T-helper 2 cell treated with Interferon-gamma antibody and Interleukin-4, amounts not matched to agents 100 ng/mL and 5 ng/mL, for 36 hours (primary cell): ENCODE measurements around the gene PGA4. TPM values are rescaled to one million over a fixed set of nuclear protein-coding genes. Genes with fewer than 3 reads are reported as not detected.
"Not testable (repeated sequence)": the region's sequence is repeated elsewhere in the genome, so short reads cannot be mapped to it uniquely, and the experiment has no call there.

Experiments
- intact Hi-C: fragments of 100-400 bp; cut with micrococcal nuclease; formaldehyde crosslinking; loops from one replicate; pipeline ENCODE4 v1.15.1; 2023
- total RNA-seq: library from RNA; stranded (reverse); gene quantifications from 2 replicates; pipeline ENCODE4 v1.2.3, GENCODE V29; 2022

Gene PGA4
- total RNA-seq: not detected in 2 replicates

DNA sequence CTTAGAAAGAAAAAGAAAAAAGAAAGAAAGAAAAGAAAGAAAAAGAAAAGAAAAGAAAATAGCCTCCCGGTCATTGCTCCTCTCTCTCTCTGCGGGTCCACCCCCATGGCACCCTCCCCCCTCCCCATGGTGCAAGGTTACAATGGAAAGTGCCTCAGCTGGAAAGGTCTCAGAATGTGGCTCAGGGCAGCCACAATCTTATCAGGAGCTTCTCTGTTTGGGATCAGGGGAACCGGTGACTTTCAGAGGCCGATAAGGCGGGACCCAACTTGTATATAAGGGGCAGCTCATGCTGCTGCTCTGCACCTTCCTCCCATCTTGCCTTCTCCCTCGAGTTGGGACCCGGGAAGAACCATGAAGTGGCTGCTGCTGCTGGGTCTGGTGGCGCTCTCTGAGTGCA lies at the start of gene PGA4:
PGA4 (plus strand) TSS at position 301 of the 400 bp plus-strand sequence; CDS start at position 355, 54 bp downstream.
- intact Hi-C loops: not testable (repeated sequence)

DNA sequence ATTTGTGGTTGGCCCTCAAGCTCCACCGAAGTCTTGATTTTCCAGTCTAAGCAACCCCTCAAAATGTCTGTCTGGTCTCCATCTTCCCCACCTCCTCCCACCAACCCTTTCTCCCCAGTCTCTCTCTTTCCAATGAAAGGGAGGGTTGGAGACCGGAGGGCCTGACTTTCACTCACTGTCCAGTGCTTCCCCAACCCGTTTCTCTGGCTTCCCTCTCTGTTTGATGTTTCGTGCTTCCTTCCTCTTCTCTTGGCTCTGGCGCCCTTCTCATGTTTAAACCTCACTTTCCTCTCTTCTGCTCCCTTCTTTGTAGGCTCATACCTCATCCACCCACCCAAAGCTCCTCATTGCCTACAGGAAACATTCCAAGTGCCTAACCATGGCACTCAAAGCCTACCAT lies 49.8 kb upstream of the PGA4 start:
- intact Hi-C loops: no loop called here

DNA sequence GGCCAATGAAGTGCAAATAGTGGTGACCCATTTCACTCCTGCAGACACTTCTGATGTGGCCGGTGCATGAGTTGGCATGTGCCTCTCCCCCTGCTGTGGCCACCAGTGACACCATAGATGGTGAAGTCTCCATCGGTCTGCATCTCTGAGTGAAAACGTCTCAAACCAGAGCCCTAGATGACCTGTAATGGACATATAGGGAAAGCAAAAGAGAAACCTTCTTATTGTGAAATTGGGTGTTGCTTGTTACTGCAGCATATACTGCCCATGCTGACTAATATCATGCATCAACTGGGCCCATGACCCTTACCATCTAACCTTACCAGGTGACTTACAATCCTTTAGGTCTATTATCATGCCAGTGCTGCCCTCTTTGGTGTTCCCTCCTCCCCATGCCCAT lies 49.3 kb upstream of the PGA4 start:
- intact Hi-C loops: no loop called here

DNA sequence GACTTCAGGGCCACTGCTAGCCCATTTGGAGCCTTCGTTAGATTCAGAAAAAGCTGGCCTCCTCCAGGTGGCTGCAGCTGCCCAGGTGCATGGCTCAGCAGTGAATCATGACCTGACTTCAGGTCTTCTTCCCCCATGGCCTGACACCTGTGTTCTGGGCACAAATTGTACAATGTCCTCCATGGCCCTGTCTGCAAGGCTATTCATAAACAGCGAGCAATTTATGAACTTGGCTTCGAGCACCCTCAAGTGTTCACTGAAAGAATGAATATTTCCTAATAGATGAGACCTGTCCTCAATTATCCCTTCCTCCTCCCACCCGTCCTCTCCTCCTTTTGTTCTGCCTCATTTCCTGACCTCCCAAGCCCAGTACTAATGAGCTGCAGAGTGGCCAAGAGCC lies 48.7 kb upstream of the PGA4 start:
- intact Hi-C loops: no loop called here

DNA sequence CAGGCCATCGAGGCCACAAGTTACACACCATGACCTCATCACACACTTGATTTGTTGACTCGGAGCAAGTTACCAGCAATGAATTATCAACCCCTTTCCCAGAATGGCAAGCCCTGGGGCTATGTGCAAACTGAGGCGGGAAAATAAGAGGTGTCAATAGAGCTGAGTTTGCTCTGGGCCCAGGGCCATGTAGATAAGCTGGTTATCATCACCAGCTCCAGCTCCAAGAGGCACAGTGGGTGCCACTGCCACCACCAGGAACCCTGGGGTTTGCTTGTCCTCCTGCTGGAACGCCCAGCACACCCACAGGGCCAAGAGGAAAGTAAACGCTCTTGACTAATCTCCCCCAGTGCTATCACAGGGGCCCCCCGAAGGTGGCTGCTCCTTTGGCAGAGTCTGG lies 47.9 kb upstream of the PGA4 start:
- intact Hi-C loops: no loop called here

DNA sequence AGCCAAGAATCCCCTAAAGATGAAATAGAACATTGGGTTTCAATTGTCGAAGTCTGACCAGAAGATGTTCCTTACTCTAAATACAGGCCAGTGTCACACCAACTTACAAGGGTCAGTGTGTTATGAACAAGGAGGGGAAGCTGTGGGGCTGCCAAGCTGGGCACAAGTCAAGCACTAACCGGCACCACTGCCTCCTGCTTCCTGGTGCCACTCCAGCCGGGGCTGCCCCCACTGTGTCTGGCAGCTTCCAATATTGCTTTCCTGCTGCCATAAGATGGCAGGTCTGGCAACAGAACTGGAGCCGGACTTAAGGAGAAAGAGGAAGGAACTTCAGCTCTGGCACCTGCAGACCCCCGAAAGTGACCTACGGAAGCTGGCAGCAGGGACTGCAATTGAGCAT lies 47.2 kb upstream of the PGA4 start:
- intact Hi-C loops: no loop called here

DNA sequence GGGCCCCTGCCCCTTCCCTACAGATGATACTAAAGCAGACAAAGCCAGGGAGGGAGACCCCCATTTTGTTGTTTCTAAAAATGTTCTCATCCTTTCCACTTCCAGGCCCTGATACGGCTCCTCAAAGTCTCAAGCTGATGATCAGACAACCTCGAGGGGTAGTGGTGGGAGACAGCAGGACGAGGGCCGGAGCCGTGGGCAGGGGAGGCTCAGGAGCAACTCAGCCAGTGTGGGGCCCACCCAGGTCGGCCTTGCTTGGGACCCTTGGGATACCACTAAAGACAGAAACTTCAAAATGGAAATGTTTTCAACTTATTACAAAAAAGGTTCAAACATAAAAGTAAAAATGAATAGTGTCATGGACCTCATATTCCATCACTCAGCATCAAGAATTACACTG lies 45.7 kb upstream of the PGA4 start:
- intact Hi-C loops: no loop called here

DNA sequence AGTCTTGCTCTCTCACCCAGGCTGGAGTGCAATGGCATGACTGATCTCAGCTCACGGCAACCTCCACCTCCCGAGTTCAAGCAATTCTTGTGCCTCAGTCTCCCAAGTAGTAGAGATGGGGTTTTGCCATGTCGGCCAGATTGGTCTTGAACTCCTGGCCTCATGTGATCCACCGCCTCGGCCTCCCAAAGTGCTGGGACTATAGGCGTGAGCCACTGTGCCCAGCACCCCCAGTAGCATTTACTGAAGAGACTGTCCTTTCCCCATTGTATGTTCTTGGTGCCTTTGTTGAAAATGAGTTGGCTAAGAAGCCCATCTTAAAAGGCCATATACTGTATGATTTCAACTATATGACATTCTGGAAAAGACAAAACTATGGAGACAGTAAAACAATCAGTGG lies 41.9 kb upstream of the PGA4 start:
- intact Hi-C loops: loop anchor here (10.0 kb wide), 1 partner anchor 345 kb away; no protein-coding TSS in a partner anchor

DNA sequence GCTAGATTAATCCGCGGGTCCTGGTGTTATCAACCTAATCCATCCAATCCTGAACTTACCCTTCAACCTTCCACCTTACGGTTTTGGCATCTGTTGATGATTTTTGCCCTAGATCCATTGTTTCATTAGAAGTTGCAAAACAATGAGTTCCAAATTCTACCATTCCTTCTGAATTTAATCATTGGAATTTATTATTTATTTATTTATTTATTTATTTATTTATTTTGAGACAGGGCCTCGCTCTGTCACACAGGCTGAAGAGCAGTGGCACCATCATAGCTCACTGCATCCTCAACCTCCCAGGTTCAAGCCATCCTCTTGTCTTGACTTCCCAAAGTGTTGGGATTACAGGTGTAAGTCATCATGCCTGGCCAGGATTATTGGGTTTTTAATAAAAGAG lies 40.7 kb upstream of the PGA4 start:
- intact Hi-C loops: loop anchor here (10.0 kb wide), 1 partner anchor 347 kb away; no protein-coding TSS in a partner anchor

DNA sequence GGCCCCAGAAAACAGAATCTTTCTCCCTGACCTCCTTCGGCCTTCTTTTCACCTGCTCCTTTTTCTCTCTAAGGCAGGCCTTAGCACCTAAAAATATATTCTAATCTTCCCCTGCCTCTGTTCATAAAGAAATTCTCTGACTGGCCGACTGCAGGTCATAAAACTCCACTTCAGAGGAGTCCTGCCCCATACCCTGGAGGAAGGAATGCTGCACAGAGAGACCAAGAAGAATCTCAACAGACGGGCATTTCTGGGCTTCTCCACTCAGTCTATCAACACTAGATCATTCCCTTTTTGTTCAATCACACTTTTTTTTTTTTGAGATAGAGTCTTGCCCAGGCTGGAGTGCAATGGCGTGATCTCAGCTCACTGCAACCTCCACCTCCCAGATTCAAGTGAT lies 38.5 kb upstream of the PGA4 start:
- intact Hi-C loops: loop anchor here (10.0 kb wide), 1 partner anchor 349 kb away; no protein-coding TSS in a partner anchor

DNA sequence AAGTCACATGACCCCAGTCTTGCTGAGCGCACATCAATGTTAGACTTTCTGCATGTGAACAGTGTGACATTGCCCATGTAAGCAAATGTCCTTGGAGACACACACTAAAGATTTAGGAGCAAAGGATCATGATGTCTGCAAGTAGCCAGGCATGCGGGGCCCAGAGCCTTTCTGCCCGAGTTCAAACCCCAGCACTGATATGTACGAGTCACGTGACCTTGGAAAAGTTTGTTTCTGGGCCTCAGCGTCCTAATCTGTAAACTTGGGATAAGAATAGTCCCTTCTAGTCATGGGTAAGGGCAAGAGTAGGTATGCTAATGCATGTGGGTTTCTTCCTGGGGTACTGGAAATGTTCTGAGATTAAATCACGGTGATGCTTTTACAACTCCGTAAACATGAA lies 35.6 kb upstream of the PGA4 start:
- intact Hi-C loops: loop anchor here (10.0 kb wide), 1 partner anchor 352 kb away; no protein-coding TSS in a partner anchor

DNA sequence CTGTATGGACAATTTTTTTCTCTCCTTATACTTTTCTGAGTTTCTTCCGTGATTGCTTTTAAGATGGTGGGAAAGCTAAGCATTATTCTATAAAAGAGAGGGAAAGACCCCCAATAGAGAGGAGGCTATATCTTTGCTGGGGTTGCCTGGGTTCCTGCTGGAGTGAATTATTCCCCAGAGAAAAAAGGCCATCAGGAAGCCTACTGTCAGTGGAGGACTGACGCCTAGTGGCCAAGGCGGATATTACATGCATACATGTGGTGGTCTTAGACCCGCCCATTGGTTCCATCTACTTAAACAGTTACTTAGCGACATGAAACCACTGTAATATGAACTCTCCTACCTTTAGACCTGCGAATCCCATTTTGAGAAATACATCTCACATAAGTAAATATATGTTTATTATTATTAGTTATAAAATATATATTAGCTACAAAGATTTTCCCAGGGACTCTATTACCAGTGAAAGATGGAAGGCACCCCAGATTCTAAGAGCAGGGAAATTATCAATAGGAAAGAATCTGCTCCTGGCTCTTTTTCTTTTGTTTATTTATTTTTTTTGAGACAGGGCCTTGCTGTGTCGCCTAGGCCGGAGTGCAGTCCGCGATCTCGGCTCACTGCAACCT lies 34.5 kb upstream of the PGA4 start:
- intact Hi-C loops: loop anchor here (1.0 to 10.0 kb wide), 4 partner anchors 58 to 353 kb away; no protein-coding TSS in a partner anchor

DNA sequence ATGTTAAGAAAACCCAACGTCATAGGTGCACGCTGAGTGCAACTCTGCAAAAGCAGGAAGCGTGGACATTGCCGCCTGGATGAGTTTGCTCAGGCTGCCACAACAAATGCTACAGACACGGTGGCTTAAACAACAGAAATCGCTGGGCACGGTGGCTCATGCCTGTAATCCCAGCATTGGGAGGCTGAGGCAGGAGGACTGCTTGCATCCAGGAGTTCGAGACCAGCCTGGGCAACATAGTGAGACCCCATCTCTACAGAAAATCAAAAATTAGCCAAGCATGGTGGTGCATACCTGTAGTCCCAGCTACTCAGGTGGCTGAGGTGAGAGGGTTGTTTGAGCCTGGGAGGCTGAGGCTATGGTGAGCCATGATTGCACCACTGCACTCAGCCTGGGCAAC lies 32.2 kb upstream of the PGA4 start:
- intact Hi-C loops: loop anchor here (10.0 kb wide), 1 partner anchor 355 kb away; no protein-coding TSS in a partner anchor

DNA sequence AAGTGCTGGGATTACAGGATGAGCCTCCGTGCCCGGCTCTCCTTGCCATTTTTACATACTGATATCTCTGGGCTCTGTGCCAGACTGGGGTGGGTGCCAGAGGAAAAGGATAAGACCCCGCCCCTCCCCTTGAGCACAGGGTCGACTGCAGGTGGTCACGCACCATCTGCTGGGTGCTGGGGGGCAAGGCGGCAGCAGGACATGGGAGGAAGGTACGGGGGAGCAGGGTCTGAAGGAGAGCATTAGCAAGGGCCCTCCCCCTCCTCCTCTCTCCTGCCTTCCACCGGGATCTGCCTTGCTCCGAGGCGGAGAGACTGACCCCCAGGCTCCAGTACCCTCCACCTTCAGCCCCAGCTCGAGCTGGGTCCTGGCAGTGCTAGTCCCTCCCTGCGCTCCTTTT lies 28.6 kb upstream of the PGA4 start:
- intact Hi-C loops: no loop called here

DNA sequence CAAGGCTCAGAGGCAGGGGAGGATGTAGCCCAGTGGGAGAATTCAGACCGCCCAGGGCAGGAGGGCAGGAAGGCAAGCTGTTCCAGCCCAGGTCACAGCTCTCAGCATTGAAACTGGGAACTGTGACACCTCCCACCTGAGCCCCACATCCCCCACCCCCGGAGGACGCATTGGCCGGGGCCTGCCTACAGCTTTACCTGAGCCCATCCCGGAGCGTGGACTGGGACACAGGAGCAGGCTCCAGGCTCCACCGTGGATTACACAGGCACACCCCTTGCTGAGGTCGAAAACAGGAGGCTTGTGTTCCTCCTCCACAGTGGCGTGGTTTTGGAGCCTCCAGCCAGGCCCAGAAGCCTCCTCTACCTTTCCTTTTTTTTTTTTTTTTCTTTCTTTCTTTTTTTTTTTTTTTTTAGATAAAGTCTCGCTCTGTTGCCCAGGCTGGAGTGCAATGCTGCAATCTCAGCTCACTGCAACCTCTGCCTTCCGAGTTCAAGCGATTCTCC lies 27.9 kb upstream of the PGA4 start:
- intact Hi-C loops: no loop called here

DNA sequence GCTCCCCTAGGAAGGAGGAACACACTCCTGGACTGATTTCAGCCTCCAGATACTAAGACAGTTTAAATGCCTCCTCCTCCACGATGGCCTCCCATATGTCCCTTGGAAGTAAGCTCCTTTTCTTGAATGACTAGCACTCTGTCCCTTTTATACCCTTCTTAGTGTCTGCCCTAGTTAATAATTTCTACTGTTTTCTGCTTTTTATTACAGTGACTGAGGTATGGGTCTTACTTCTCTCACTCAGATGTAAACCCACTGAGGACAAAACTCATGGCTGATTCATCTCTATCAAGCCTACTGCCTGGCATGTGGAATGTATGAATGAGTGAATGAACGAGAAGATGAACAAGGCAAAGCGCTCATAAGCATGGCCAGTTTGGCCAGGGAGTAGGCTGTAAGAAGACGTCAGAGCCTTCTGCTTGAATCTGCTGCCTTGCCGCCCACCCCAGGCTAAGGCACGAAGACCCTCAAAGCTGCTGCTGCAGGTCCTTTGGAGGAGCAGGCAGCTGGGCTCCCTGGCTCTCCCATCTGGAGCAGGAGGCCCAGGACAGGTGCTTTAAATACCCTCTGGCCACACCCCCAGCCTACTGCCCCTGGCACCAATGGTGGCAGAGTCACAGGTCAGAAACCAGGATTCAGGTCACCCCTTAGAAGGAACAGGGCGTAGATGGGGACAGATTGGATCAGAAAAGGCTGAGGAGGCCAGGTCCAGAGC lies 27.0 kb upstream of the PGA4 start:
- intact Hi-C loops: no loop called here

DNA sequence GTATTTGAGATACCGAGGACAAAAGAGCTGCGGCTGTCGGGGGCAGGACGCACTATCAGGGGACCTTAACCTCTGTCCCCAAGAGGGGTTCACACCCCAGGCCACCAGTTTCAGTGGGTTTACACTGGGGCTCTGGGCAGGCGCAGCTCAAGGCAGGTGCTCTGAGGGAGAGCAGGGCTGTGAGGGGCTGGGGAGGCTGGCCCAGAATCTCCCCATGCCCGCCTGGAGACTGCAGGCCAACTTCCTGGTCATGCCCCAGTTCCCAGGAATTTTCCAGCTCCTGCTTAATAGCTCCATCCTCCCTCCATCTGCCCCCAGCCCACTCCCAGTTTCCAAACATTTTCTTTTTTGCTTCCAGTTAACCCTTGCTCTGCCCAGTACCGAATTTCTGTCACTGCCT lies 26.4 kb upstream of the PGA4 start:
- intact Hi-C loops: no loop called here

DNA sequence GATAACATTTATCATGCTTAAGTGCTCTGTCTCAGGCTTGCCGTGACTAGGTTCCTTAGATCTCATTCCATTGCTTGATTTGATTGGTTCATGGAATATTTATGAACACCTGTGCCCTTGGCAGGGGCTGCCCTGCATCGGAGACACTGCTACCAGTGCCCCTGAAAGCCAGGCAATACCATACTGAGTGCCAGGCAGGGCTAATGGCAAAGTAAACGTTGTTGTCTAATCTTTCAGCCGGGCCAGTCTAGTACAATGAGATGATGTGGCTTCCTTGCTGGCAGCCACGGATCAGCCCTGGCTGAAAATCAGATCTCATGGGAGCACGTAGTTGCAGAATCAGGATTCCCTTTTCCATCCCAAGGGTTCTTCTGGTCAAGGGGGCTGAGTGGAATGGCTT lies 23.8 kb upstream of the PGA4 start:
- intact Hi-C loops: no loop called here

DNA sequence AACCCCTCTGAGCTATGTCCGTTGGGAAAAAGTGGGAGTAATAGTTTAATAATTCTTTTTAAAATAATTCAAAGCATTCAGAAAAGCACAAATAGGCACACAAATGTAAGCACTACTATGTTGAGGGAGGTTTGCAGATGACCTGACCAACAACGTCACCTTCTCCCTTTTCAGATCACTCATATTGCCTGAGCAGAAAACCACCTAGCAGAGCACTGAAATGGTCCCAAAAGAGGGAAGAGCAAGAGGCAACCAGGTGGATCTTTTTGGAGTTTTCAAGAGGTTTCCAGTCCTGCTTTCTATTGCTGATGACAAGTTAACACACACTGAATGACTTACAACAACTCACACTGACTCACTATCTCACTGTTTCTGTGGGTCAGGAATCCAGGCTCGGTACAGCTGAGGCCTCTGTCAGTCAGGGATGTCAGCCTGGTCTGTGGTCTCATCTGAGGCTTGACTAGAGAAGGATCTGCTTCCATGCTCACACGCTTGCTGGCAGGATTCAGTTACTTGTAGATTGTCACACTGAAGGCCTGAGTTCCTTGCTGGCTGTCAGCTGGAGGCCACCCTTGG lies 23.1 kb upstream of the PGA4 start:
- intact Hi-C loops: no loop called here

DNA sequence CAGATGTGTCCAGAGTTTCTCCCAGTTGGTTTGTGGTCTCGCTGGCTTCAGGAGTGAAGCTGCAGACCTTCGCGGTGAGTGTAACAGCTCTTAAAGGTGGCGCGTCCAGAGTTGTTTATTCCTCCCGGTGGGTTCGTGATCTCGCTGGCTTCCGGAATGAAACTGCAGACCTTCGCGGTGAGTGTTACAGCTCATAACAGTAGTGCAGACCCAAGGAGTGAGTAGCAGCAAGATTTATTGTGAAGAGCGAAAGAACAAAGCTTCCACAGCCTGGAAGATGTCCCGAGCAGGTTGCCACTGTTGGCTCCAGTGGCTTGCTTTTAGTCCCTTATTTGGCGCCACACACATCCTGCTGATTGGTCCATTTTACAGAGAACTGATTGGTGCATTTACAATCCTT lies 20.7 kb upstream of the PGA4 start:
- intact Hi-C loops: no loop called here

DNA sequence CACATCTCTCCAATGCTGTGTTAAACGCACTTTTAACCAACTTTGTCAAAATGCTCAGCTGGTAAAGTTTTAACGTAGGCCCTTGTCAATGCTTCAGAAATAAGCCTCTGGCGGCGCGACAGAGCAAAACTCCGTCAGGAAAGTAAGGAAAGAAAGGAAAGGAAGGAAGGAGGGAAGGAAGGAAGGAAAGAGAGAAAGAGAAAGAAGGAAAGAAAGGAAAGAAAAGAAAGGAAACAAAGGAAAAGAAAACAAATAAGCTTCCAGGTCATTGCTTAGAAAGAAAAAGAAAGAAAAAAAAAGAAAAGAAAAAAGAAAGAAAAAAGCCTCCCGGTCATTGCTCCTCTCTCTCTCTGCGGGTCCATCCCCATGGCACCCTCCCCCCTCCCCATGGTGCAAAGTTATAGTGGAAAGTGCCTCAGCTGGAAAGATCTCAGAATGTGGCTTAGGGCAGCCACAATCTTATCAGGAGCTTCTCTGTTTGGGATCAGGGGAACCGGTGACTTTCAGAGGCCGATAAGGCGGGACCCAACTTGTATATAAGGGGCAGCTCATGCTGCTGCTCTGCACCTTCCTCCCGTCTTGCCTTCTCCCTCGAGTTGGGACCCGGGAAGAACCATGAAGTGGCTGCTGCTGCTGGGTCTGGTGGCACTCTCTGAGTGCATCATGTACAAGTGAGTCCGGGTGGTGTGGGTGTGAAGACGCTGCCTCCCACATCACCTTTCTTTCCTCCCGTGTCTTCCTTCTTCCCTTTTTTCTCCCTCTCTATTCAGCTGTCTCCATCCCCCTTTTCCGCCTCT lies 19.0 kb upstream of the PGA4 start, which contains the start of gene PGA3:
PGA3 (plus strand) TSS at position 566 of the 797 bp plus-strand sequence; CDS start at position 616, 50 bp downstream.
- intact Hi-C loops: not testable (repeated sequence)
